ENCODE measurements around the gene M1AP. TPM values are rescaled to one million over a fixed set of nuclear protein-coding genes. Genes with fewer than 3 reads are reported as not detected.

M1AP gene
- total and polyA plus RNA-seq, 10 donors: 0.26 to 2.0 (median 0.65) TPM

DNA sequence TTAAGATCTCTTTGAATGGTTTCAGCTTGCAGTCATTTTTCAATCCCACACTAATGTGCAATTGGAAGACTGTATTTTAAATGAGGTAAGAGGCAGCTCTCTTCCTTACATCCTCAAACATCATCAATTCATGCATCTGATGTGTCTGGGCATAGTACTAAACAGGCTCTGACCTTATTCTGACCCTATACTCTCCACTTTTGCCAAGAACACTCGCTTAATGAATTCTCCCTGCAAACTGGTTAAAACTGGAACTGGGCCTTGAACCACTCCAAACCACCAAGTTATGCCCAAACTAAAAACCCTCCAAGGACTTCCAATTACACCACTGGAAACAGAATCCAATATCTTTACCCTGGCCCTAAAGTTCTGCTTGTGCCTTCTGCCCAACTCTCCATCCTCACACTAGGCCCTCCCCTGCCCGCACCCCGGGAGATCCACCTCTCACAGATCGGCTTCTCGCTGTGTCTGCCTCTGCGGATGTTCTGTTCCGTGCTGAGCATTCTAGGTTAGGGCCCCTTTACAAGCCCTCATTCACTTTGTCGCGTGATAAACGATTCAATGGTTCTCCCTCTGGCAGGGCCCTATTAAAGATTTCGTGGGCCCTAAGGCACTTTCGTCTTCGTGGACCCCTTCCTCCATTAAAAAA, 1.2 kb downstream of the M1AP start:
- TF ChIP-seq CTCF (IDR thresholded peaks at IDR 0.05 in 8 of 11, conservative IDR thresholded peaks at IDR 0.05 in 3 of 11): no peak
- no peak for TF ChIP-seq POLR2AphosphoS5 (IDR thresholded peaks at IDR 0.05)
- TF ChIP-seq POLR2A (IDR thresholded peaks at IDR 0.05): no peak
- WGBS, 5 donors: 95 to 97% (median 95%) methylated on average over 13 of the region's 13 CpGs
- Histone ChIP-seq H3K27me3 (replicated peaks in 1 of 7) (peaks cover 0 to 52% (median 18%) of the 10 kb centered on the region in 7 donors), H3K36me3 (no peaks in the 10 kb centered on the region), H3K27ac (no peak overlapping the region), H3K4me1 (peaks cover 0 to 7% (median 0%) of the 10 kb centered on the region in 6 donors), H3K4me3 (no peak overlapping the region), H3K9me3 (no peaks in the 10 kb centered on the region)
- DNase-seq: no peak
- intact Hi-C loops (cut with DNase I; ENCODE audit: low total_unique reads): no loop called here

DNA sequence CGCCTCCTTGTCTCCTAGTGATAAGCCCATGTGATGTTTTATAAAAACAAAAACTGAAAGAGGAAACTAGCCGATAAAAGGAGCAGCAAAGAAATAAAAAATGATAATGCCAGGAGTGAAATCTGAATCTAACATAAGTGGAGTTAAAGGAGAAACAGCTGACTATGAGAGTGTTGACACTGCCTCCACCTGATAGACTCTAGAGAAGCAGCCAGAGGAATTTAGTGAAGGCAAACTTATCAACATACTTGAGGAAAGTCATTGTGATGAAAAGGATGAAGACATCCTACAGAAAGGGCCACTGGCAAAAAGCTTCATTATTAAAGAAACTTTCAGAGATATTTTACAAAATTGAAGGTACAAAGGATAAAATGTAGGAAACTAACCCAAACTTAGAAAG, 1.9 kb downstream of the M1AP start:
- intact Hi-C loops (cut with DNase I; ENCODE audit: low total_unique reads): no loop called here
- H3K27me3 ChIP-seq (replicated peaks in 1 of 7): peaks cover 0 to 56% (median 18%) of the 10 kb centered on the region in 7 donors

DNA sequence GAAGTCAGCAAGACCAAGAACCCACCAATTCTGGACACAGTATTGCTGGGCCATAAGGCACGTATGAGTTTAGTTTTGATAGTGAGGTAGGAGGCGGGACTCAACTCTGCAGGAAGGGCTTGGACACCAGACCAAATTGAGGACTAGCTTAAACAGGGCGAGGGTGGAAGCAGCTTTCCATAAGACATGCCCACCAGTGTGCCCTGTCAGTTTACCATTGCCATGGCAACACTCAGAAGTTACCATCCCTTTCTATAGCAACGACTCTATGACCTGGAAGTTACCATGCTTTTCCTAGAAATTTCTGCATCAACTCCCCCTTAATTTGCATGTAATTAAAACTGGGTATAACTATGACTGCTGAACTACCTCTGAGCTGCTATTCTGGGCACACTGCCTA, 2.8 kb downstream of the M1AP start:
- no peak for TF ChIP-seq POLR2A (IDR thresholded peaks at IDR 0.05)
- TF ChIP-seq CTCF (IDR thresholded peaks at IDR 0.05 in 8 of 11, conservative IDR thresholded peaks at IDR 0.05 in 3 of 11): no peak
- TF ChIP-seq POLR2AphosphoS5 (IDR thresholded peaks at IDR 0.05): no peak
- WGBS, 5 donors: 73 to 84% (median 75%) methylated on average over 4 of the region's 4 CpGs
- H3K27ac ChIP-seq: no peak overlapping the region
- H3K4me3 ChIP-seq: no peak overlapping the region
- no peaks in the 10 kb centered on the region for H3K36me3 ChIP-seq
- H3K9me3 ChIP-seq: no peaks in the 10 kb centered on the region
- intact Hi-C loops (cut with DNase I; ENCODE audit: low total_unique reads): no loop called here
- H3K4me1 ChIP-seq: peaks cover 0 to 7% (median 0%) of the 10 kb centered on the region in 6 donors
- peaks cover 0 to 56% (median 18%) of the 10 kb centered on the region in 7 donors for H3K27me3 ChIP-seq (replicated peaks in 1 of 7)
- DNase-seq: no peak

More for the DNA sequence above, 1.9 kb downstream of the M1AP start:
- Histone ChIP-seq H3K9me3 (no peaks in the 10 kb centered on the region), H3K27ac (no peak overlapping the region), H3K36me3 (no peaks in the 10 kb centered on the region), H3K4me1 (peaks cover 0 to 7% (median 0%) of the 10 kb centered on the region in 6 donors), H3K4me3 (no peak overlapping the region)
- no peak for TF ChIP-seq POLR2A (IDR thresholded peaks at IDR 0.05)
- no peak for TF ChIP-seq CTCF (IDR thresholded peaks at IDR 0.05 in 8 of 11, conservative IDR thresholded peaks at IDR 0.05 in 3 of 11)
- TF ChIP-seq POLR2AphosphoS5 (IDR thresholded peaks at IDR 0.05): no peak
- DNase-seq: no peak
- WGBS, 5 donors: 70 to 86% (median 80%) methylated on average over 2 of the region's 2 CpGs

DNA sequence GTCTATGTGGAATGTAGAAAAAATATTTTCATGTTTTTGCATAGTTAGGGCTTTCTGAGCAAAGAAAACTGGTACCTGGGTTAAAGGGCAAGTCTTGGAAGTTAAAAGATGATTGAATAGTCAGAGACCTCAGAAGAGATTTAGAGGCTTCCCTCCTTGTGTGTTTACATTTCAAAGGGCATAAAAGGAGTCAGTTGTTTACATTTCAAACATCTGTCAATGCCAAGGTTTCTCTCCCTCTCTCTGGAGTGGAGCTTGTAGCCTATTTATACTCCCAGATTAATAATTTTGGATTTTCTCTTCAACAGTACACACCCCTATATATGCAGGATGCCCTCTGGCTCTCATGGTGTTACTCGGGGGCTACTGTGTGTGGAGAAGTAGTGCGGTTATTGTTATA, 8.6 kb downstream of the M1AP start:
- H3K27me3 ChIP-seq (replicated peaks in 1 of 7): peaks cover 0 to 16% (median 0%) of the 10 kb centered on the region in 7 donors
- WGBS, 5 donors: 86 to 91% (median 88%) methylated on average over 2 of the region's 2 CpGs
- no peaks in the 10 kb centered on the region for H3K9me3 ChIP-seq
- TF ChIP-seq CTCF (IDR thresholded peaks at IDR 0.05 in 8 of 11, conservative IDR thresholded peaks at IDR 0.05 in 3 of 11) (no peak), POLR2AphosphoS5 (IDR thresholded peaks at IDR 0.05) (no peak), POLR2A (IDR thresholded peaks at IDR 0.05) (no peak)
- no peaks in the 10 kb centered on the region for H3K36me3 ChIP-seq
- intact Hi-C loops (cut with DNase I; ENCODE audit: low total_unique reads): no loop called here
- no peak overlapping the region for H3K4me3 ChIP-seq
- H3K27ac ChIP-seq: no peak overlapping the region
- H3K4me1 ChIP-seq: no peaks in the 10 kb centered on the region
- no peak for DNase-seq

Data from spleen (tissue), 11 donors.